Prostate gland (tissue), 2 donors: ENCODE data around the gene NSMCE4A. TPM values are rescaled to one million over a fixed set of nuclear protein-coding genes. Genes with fewer than 3 reads are reported as not detected.

Experiments used
- DNase-seq: peaks from one replicate; pipeline ENCODE4 v3.0.0-alpha.2; 2019; ENCODE audit warnings: low spot score
- H3K27ac ChIP-seq, 2 donors: fragments of 200-600 bp; sonication (generic); 2 replicates each; pipeline ENCODE4 v1.5.1; 2017 to 2019
- H3K27me3 ChIP-seq: fragments of 200-600 bp; sonication (generic); replicated peaks from 2 replicates; pipeline ENCODE4 v1.5.1; 2019; ENCODE audit not compliant: insufficient read depth
- H3K36me3 ChIP-seq, 2 donors: fragments of 200-600 bp; sonication (generic); 1 replicate in 1 of 2; 2 replicates in 1 of 2; pipeline versions ENCODE4 v1.5.1 to v1.8.1; 2017 to 2019
- H3K4me1 ChIP-seq: fragments of 200-600 bp; sonication (generic); replicated peaks from 2 replicates; pipeline ENCODE4 v1.5.1; 2019
- H3K4me3 ChIP-seq, 2 donors: fragments of 200-600 bp; sonication (generic); 2 replicates each; pipeline ENCODE4 v1.5.1; 2017 to 2019
- H3K9me3 ChIP-seq: fragments of 200-600 bp; sonication (generic); 2 replicates; pipeline ENCODE4 v1.5.1; 2017
- POLR2A ChIP-seq: fragments of 450-650 bp; IDR thresholded peaks from one replicate; pipeline ENCODE4 v1.6.1; 2016; ENCODE audit warnings: antibody characterized with exemption, mild to moderate bottlenecking
- POLR2AphosphoS5 ChIP-seq: sonication (generic); formaldehyde crosslinking; IDR thresholded peaks from one replicate; pipeline ENCODE4 v1.6.1; 2017; ENCODE audit warnings: antibody characterized with exemption
- WGBS: methylation state at CpG from one replicate; pipeline ENCODE4 v1.1.5; 2018; 5-methylcytosine and 5-hydroxymethylcytosine counted together
- intact Hi-C: fragments of 100-400 bp; cut with DNase I; formaldehyde crosslinking; loops from one replicate; pipeline ENCODE4 v1.14.2; 2022
- total RNA-seq, 2 donors: library from RNA; depleted of rRNA; stranded (reverse); fragments of >200 nt; gene quantifications; one replicate each; pipeline ENCODE4 v1.1.0, GENCODE V29; 2016
- TF ChIP-seq, protein P1 (sequence below), 4 experiments: fragments of 200-600 bp in 2 of 4; fragments of 450-650 bp in 2 of 4; sonication (generic) in 2 of 4; IDR thresholded peaks; 1 replicate in 3 of 4; 2 replicates in 1 of 4; pipeline ENCODE4 v1.5.1; 2016 to 2019; ENCODE audit warnings: antibody characterized with exemption in 4 of 4, mild to moderate bottlenecking in 2 of 4, moderate library complexity in 2 of 4

The NSMCE4A gene
- total RNA-seq, 2 donors from 2014 or later, result 90.1 to 105 TPM

DNA sequence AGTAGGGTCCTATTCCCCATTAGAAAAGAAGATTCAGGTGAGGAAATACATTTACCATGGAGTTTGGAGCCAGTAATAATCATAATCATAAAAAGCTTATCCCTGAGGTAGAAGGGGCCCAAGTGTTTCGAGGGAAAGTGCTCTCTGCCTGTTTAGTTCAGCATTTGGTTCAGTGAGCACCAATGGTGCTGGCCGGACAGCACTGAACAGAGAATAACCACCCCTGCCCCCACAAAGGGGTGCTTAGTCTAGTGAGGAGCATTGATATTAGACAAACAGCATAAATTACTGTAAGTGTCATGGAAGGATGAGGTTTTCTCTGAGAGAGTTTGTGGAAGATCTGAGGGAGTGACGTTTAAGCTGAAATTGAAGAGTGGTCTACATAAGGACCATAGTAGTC is 25.6 kb downstream of the NSMCE4A start:
- Histone ChIP-seq H3K4me1 (peaks cover 6% of the 10 kb centered on the region), H3K36me3 (no peaks in the 10 kb centered on the region), H3K4me3 (no peak overlapping the region), H3K27me3 (no peaks in the 10 kb centered on the region), H3K9me3 (no peaks in the 10 kb centered on the region), H3K27ac (no peak overlapping the region)
- DNase-seq, result no peak
- 72% methylated on average over 3 of the region's 3 CpGs for WGBS
- intact Hi-C loops, result no loop called here
- TF ChIP-seq, protein P1, sequence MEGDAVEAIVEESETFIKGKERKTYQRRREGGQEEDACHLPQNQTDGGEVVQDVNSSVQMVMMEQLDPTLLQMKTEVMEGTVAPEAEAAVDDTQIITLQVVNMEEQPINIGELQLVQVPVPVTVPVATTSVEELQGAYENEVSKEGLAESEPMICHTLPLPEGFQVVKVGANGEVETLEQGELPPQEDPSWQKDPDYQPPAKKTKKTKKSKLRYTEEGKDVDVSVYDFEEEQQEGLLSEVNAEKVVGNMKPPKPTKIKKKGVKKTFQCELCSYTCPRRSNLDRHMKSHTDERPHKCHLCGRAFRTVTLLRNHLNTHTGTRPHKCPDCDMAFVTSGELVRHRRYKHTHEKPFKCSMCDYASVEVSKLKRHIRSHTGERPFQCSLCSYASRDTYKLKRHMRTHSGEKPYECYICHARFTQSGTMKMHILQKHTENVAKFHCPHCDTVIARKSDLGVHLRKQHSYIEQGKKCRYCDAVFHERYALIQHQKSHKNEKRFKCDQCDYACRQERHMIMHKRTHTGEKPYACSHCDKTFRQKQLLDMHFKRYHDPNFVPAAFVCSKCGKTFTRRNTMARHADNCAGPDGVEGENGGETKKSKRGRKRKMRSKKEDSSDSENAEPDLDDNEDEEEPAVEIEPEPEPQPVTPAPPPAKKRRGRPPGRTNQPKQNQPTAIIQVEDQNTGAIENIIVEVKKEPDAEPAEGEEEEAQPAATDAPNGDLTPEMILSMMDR (IDR thresholded peaks at IDR 0.05), result no peak

DNA sequence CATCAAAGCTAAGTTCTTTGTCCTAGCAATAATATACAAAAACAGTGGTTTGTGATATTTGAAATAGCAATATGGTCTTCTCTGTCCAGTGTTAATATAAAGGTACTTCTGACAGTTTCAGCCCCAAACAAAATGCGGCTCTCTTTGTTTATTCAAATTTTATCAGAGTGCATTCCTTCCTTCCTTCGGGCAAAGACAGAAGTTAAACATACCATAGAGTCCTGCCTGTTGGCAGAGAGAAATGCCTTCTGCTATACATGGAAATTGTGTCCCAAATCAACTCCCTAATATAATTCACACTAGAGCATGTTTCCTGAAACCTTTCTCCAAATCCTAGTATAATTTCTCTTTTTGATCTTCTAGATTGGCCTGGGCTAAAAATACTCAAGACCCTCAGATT is 26.0 kb downstream of the NSMCE4A start:
- no peak overlapping the region for H3K4me3 ChIP-seq

DNA sequence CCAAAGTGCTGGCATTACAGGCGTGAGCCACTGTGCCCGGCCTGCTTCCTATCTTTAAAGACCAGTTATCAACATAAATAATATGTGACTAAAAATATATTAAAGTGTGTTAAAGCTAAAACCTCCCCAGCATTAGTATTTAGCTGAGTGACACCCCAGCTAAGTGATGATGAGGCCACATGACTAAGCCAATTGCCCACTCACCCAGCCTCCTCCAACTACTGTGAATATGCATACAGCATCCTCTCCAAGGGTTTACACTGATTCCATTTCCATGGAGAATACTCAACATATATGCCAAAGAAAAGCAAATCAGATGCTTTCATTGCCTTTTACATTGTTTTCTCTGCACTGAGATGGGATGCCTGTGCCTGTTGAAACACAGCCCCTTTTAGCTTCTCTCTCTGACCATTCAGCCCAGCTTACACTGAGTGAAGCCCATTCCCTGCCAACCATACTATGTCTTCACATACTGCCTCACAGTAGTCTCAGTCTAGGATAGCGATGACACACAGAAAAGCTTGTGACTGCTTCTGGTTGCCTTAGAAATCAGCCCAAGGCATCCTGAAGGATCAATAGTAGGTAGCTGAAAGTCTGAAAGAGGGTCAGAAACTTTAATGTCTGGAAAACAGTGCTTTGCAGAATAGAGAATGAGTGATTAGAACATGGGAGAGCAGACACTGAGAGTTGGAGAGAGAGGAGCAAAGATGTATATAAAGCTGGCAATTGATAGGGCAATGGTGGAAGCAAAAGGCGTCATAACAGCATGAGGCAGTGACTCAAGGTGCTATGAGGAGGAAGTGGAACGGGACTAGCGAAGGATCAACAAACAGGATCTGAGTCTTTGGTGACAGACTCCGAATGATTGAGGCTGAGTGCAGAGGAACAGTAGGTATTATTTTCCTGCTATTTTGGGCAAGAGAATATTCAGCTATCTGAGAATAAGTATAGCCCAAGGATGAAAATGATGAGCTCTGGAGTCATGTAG is 27.4 kb downstream of the NSMCE4A start:
- Histone ChIP-seq H3K27me3 (no peaks in the 10 kb centered on the region), H3K36me3 (no peaks in the 10 kb centered on the region), H3K4me1 (peaks cover 6% of the 10 kb centered on the region), H3K9me3 (no peaks in the 10 kb centered on the region), H3K4me3 (no peak overlapping the region), H3K27ac (no peak overlapping the region)
- TF ChIP-seq POLR2AphosphoS5, result no peak
- TF ChIP-seq, protein P1 (IDR thresholded peaks at IDR 0.05), result no peak
- TF ChIP-seq POLR2A, result no peak
- 86% methylated on average over 7 of the region's 7 CpGs for WGBS
- DNase-seq, result no peak
- intact Hi-C loops, result no loop called here

More for the DNA sequence above, 26.0 kb downstream of the NSMCE4A start:
- 23% methylated on average over 2 of the region's 2 CpGs for WGBS
- no peak overlapping the region for H3K27ac ChIP-seq
- DNase-seq, result no peak
- H3K27me3 ChIP-seq, result no peaks in the 10 kb centered on the region
- no peaks in the 10 kb centered on the region for H3K9me3 ChIP-seq
- TF ChIP-seq POLR2AphosphoS5, result no peak
- TF ChIP-seq, protein P1 (IDR thresholded peaks at IDR 0.05), result no peak
- no peak for TF ChIP-seq POLR2A
- H3K4me1 ChIP-seq, result peaks cover 6% of the 10 kb centered on the region
- intact Hi-C loops, result no loop called here
- H3K36me3 ChIP-seq, result no peaks in the 10 kb centered on the region

GRCh38 chr10:121942749-121943416 is 32.1 kb downstream of the NSMCE4A start:
- Histone ChIP-seq H3K27me3 (no peaks in the 10 kb centered on the region), H3K27ac (no peak overlapping the region), H3K36me3 (no peaks in the 10 kb centered on the region), H3K9me3 (no peaks in the 10 kb centered on the region), H3K4me1 (no peaks in the 10 kb centered on the region), H3K4me3 (no peak overlapping the region)
- WGBS, result 77% methylated on average over 2 of the region's 2 CpGs
- no peak for DNase-seq
- TF ChIP-seq, protein P1 (IDR thresholded peaks at IDR 0.05), result no peak
- TF ChIP-seq POLR2A (no peak), POLR2AphosphoS5 (peak; percentile 56)
- intact Hi-C loops, result no loop called here
